HG03097 (cell line): ENCODE measurements around the gene MAGI2.

Source experiments
- ATAC-seq: cut with Tn5 transposase; IDR thresholded peaks from one replicate; pipeline ENCODE4 v1.9.1; 2021; ENCODE audit not compliant: unreplicated experiment, low FRiP score

Gene MAGI2

DNA sequence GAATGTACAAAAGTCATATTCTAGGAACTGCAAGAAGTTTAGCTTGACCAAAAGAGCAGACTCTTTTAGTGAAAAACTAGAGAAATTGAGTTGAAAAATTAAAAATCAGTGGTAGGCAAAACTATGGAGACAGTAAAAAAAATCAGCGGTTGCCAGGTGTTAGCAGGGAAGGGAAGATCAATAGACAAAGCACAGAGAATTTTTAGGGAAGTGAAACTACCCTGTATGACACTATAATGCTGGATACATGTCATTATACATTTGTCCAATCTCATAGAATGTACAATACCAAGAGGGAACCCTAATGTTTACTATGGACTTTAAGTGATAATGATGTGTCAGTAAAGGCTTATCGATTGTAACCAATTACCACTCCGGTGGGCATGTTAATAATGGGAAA lies 761.9 kb downstream of the MAGI2 start:
- ATAC-seq: no peak

DNA sequence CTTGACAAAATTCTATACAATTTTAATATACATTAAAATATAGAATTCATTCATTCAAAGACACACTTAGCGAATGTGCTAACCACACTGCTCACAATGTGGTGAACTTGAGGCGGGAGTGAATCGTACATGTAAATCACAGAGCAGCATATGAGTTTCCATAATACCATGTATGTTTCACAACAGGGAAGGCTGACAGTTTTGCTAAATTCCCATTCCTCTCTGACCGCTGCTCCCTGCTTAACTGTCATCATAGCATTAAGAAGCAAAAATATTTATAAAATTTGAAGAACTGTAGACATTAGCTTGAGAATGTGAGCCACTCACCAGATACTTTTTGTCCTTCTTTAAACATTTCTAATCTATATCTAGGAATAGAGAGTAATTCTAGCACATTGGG lies 763.3 kb downstream of the MAGI2 start:
- no peak for ATAC-seq

DNA sequence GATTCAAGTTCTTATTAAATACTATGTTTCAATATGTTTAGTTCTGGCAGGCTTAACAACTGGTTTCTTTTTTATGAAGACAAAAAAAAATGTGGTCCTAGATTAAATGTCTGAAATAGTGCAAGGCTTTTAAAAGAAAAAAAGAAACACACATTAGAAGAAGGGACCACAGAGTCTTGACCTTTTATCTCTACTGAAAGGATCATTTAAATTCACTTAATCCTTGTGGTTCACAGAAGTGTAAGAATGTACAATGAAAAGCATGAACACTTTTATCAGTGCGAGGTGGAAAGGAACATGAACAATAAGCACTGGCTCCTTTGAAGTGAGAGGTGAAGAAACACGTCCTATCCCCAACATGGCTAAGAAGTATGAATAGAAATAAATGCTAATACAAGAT lies 765.1 kb downstream of the MAGI2 start:
- ATAC-seq: no peak

DNA sequence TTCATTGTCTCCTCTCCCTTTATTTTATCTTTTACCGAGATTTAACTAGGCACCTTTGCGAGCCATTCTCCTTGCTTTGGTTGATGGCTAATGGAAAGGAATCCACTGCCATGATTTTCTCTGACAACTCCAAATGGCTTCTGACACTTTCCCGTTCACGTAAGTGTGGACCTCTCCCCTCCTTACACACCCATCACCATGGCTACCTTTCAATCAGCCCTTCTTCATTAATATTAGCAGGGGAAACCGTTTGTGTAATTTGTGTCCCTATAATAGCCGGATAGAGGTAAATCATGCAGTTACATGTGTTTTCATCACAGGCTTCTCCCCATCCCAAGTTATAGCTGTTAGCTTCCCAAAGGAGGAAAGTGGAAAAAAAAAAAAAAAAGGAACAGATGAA lies 767.3 kb downstream of the MAGI2 start:
- ATAC-seq: no peak

DNA sequence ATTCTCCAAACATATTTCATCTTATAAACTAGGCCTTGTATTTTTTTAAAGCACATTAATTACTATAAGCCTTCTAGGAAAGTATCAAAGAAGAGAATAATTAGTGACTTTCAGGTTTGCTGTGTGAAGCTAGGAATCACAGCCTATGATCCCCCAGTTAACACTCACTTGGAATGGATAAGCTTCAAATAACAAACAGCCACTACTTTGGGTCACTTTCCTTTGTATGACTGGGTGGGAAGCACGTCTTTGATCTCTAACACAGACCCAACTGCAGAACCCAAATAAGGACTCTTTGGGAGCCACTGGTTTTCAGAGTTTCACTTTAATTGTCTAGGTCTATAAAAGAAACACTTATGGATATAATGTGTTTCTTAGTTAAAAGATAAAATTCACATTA lies 769.3 kb downstream of the MAGI2 start:
- ATAC-seq: no peak

DNA sequence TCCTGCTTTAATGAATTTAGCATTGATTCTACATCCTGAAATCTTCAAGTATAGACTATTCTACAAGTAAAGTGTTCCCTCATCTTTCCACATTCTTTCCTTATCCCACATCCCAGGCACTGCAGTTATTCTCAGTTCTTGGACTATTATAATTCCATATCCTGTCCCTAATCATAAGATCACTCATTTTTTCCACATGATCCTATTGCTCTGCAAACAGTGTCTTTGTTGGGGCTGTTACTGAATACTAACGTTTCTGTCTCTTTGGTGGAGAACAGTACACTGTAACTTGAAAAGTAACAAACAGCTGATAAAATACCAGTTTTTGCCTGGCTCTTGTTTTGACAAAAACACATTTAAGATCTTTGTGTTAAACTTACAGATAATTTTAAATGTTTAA lies 769.9 kb downstream of the MAGI2 start:
- ATAC-seq: no peak

DNA sequence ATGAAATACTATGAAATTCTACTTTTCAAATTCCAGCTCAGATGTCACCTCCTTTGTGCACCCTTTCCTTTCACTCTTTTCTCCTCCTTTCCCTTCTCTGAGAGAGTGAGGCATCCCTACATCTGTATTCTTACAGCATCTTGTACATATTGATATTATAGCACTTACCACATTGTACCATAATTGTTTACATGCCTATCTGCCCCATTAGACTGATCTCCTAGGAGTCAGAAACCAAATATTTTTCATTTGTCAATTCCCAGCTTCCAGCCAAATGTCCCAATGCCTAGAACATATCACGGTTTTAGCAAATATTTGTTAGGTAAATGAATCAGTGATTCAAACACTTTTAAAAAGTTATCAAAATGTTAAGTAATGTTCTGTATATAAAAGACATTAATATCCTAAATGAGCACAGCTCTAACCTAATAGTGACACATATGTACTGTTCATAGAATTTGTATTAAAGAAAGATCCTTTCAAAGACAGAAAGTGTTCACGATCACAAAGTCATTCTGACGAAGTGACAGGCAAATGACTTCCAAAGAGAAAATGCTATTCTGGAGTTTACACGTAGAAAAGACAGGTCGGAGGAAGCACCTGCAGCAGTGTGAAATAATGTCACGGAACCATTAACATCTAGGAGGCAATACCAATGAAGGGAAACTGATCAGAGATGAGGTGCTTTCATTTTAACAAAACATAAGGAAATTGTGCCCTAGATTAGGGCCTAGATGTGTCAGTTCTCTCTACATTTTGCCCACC lies 774.2 kb downstream of the MAGI2 start:
- no peak for ATAC-seq

DNA sequence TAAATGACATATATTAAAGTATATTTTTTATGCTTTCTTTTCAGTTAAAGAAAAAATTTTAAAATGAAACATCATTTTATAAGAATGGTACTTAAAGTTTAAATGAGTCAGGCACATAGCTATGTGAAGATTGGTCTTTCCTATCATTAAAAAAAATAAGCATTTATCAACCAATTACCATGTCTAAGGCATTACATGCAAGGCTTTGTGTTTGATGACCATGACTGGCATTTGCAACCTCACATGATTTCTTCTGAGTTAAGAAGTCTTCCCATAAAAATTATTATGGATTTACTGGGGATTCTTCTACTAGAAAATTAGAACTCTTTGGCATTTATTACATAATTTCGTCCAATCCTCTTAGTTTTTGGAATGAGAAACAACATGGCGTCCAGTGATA lies 776.1 kb downstream of the MAGI2 start:
- ATAC-seq: no peak

DNA sequence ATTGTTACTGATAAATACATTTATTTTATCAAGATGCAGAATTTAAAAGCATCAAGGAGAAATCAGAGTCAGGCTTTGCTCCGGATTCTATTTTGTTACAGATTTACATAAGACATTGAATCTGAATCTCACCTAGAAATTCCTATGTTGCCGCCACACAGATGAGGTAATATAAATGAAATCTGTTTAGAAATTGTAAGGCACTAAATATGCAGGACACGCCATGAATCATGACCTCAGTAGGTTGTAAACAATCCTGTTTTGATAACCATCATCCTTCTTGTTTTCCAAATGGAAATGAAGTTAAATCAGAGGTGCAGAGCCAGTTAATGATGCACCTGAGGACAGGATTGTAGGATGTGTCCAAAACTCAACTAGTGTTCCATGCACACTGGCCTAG lies 778.0 kb downstream of the MAGI2 start:
- ATAC-seq: no peak

DNA sequence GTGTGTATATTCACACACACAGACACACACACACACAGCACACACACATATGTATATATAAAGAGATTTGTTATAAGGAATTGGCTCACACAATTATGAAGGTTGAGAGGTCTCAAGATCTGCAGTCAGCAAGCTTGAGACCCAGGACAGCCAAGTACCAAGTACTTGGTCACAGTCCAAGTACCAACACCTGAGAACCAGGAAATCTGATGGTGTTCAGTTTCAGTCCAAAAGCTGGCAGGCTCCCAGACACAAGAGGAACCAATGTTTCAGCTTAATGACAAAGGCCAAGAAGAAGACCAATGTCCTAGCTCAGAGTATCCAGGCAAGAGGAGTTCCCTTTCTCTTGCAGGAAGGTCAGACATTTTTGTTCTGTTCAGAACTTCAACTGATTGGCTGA lies 780.2 kb downstream of the MAGI2 start:
- ATAC-seq: no peak

DNA sequence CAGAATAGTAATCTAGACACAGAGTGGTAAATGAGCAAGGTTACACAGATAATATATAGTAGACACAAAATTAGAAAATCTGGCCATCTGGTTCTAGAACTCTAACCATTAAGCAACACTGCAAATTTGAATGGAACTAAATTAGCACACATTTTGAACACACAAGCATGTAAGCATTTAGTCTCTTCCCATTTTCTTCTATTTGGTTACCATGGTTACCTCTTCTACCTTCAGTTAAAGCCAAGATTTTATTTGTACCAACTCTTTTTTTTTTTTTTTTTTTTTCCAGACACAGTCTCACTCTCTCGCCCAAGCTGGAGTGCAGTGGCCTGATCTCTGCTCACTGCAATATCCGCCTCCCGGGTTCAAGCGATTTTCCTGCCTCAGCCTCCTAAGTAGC lies 790.5 kb downstream of the MAGI2 start:
- ATAC-seq: no peak

DNA sequence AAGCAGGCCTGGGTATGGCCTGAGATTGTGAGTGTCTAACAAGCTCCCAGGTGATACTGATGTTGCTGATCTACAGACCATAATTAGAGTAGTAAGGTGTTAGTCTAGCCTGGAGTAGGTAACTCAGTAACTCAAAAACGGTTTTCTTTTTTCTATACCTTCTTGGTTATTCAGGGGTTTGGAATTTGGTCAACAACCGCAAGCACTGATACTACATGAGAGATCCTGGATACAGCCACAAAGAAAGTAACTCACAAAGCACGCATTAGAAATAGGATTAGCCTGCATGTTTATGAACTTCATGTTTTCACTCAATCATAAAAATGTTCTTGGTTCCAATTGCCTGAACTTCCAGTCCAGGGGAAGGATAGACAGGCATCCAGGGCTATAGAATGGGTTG lies 803.5 kb downstream of the MAGI2 start:
- ATAC-seq: no peak

DNA sequence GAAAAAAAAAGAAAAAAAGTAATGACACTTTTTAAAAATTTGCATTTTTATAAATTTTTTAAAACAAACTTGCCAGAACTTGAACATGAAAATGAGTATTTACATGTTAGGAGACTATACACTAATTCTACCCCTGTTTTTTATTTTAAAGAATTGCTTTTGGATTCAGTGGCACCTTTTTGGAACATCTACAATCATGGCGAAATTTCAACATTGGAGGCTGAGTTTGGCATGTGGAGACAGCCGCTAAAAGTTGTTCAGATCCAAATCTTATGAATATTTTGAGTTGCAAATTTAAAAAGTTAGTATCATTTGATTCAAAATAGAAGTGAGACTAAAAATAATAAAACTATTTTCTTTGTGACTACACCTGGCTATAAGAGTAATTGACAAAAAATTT lies 804.2 kb downstream of the MAGI2 start:
- ATAC-seq: no peak

DNA sequence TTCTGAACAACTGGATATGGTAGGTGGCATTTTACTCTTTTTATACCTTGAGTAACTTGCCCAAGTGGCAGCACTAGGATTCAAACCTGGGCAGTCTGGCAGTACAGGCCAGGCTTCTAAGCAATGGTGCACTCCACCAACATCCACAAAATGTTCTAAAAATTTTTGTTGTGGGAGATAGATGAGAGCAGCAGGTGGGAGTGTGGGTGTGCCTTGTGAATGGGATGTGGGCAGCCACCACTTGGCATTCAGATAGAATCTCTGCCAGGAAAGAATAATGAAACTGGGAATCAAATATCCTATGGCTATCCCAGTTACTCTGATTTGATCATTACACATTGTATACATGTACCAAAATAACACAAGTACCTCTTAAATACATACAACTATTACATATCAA lies 810.7 kb downstream of the MAGI2 start:
- no peak for ATAC-seq

DNA sequence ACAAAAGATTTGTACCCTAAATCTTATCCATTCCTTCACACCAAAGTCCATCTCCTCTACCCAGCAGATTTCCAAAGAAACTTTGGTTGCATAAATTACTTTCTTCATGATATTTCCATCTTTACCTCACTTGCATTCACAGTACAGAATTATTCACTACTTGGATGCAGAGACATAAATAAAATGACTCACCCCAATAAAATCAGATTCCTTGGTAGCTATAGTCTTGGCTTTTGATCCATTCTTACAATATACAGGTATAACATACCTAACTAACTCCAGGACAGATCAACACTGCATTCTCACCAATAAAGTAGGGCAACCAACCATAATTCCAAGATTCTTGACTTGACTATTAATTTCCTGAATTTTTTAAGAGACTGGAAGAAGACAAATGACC lies 815.1 kb downstream of the MAGI2 start:
- ATAC-seq: no peak

DNA sequence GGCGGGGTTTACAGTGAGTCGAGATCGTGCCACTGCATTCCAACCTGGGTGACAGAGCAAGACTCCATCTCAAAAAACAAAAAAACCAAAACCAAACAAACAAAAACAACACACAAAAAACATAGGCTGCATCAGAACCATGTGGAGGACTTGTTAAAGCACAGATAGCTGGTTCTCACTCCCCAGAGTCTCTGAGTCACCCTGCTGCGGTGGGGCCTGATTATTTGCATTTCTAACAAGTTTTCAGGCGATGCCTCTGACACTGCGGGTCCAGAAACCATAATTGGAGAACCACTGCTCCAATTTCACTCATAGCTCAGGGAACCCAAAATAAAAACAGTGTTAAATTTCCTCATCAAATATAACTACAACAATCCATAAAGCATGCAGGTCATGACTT lies 816.7 kb downstream of the MAGI2 start:
- no peak for ATAC-seq

DNA sequence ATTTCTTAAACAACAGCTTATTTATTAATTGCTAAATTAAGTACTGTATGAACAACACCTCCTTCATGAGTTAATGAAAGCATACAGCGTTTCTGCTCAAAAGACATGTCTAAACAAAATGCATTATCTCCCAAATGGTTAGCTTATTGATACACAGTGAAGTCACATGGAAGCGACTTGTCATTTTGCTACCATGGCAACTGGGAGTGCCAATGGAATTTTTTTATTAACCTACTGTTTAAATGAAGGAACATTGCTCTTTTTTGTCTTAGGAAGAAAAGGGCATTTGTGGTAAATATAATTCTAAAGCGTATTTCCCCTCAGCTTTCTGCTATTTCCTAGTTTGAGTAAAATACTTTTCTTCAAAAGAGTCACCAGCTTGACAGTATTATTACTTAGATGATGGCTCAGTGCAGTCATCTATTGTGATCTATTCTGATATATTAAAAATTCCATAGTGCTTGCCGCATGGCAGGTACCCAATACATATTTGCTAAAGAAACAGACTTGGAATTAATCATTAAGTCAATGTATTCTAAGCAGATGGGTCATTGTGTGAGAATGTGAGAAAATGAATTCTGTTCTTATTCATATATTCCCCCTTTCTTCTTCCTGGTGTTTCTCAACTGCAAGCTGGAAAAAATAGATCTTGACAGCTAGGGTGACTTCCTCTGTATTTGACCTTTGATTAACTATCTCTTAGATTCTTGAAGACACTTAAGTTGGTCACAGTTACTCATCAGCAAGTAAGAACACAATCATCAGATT lies 818.3 kb downstream of the MAGI2 start:
- no peak for ATAC-seq

DNA sequence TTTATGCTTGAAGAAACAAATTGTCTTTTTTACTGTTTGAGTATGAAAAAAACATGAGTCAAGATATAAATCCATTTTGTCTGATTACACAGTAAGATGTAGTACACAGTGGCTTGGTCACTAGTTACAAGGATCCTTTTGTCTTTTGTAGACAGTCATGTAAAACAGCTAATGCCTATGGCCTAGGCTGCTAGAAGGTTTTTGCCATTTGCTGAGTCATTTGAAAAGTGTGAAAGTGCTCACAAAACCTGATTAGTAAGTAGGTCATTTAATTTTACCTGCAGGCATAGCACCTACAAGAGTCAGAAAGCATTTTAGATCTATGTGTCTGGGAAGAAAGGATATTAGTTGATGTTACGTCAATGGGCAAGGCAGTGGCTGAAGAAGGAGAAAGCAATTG lies 819.4 kb downstream of the MAGI2 start:
- no peak for ATAC-seq

DNA sequence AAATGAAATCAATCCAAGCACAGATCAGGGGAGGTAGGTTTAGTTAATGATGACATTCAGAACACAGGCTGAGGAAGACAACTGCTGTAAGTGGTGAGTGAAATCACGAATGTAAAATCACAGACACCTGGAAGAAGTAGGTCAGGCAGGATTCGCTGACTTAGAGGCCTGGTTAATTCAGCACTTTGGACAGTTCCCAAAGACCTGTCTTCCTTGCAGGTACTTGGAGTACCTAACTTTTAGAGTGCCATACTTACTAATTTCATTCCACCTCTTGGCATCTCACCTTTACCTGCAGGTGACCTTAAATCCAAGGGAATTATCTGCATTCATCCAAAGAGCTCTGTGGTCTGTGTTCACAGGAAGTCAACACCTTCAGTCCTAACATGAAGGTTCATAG lies 832.5 kb downstream of the MAGI2 start:
- no peak for ATAC-seq

DNA sequence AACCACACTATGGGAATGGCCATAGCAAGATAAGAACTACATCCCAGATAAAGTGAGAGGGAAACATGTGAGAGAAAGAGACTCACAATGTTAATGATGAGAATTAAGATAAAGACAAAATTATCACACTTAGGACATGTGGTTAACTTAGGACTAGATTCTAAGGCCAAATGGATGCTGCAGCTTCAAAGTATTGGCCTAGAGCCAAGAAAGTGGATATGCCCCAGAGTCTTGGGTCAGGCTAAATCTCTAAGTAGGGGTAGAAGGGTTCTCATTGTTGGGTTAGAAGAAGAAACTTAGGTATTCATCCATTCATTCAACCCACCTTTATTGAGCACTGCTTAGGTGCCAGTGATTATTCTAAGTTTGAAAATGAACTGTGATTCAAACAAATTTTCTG lies 836.9 kb downstream of the MAGI2 start:
- ATAC-seq: no peak

DNA sequence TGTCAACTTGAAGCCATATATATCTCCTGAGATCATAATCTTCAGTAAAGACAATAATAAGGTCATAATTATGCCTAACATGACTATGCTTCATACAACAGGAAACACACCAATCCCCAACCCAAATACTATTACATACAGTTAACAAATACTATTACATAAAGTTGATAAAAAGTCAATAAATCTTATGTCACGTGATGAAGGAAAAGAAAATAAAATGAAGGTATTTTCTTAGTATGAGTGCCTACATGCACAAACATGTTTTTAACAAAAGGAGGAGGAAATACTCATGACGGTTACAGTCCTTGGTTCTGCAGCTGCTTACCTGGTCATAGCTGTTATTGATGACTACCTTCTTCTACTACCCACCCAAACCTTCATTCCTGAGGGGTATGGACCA lies 844.2 kb downstream of the MAGI2 start:
- ATAC-seq: no peak

DNA sequence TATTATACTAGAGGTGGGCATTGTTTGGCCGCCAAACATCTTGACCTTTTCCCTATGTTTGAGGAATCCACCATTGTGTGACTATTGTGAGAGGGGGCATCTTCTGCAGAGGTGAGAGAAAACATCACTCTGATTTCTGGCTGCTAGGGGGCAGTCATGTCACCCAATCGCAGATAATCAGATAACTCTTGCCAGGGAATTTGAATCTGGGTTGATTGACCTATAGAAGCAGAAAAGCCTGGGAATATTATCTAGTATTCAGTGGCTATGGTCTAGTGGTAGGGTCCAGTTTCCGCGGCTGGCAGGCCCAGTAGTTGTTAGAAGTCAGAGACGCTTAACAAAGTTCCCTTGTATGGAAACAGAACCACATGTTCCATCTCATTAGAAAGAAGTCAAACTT lies 846.4 kb downstream of the MAGI2 start:
- ATAC-seq: no peak
